Daoy (cell line): Measurements from ENCODE around the gene COTL1. TPM values are rescaled to one million over a fixed set of nuclear protein-coding genes. Genes with fewer than 3 reads are reported as not detected.
"Not testable (repeated sequence)": the region's sequence is repeated elsewhere in the genome, so short reads cannot be mapped to it uniquely, and the experiment has no call there.

Source experiments
- DNase-seq: peaks from one replicate; pipeline ENCODE4 v3.0.0-alpha.2; 2015; ENCODE audit warnings: low read depth
- total RNA-seq: library from RNA; depleted of rRNA; stranded (reverse); fragments of >200 nt; shearing (Covaris generic); gene quantifications from 2 replicates; pipeline ENCODE4 v1.2.3, GENCODE V29; 2014

COTL1 gene
- total RNA-seq, 1 experiment from 2014 or later = 128 TPM

DNA sequence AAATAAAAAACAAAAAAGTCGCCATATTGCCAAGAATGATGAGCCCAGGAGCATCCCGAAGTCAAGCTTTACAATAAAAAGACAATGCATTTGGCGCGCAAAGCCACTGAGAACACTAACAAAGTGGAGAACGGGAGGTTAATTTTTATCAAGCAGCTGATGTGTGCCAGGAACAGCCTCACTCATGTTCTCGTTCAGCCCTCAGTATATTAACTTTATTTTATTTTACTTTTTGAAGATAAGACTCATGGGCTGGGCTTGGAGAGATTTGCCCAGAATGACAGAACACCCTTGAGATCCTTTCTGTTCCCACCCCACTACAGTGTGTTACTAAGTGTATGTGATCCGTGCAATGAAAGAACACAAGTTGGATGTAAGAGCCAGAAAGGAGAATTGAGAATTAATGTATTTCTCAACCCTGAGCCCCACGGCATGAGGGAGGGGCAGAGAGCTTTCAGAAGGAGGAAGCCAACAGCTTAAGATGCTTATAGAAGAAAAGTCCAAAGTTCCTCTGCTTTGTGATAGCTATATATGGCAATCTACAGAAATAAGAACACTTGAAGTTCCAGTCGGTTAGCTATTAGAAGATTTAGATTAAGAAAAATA is 48.4 kb downstream of the COTL1 start:
- no peak for DNase-seq

DNA sequence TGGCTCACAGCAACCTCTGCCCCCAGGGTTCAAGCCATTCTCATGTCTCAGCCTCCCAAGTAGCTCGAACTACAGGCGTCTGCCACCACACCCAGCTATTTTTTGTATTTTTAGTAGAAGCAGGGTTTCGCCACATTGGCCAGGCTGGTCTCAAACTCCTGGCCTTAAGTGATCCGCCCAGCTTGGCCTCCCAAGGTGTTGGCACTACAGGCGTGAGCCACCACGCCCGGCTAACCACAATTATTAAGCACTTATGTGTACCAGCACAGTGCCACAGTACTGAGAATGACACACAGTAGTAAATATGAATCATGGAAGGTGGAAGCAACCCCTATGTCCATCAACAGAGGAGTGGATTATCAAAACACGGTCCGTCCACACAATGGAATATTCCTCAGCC is 49.8 kb downstream of the COTL1 start:
- no peak for DNase-seq

DNA sequence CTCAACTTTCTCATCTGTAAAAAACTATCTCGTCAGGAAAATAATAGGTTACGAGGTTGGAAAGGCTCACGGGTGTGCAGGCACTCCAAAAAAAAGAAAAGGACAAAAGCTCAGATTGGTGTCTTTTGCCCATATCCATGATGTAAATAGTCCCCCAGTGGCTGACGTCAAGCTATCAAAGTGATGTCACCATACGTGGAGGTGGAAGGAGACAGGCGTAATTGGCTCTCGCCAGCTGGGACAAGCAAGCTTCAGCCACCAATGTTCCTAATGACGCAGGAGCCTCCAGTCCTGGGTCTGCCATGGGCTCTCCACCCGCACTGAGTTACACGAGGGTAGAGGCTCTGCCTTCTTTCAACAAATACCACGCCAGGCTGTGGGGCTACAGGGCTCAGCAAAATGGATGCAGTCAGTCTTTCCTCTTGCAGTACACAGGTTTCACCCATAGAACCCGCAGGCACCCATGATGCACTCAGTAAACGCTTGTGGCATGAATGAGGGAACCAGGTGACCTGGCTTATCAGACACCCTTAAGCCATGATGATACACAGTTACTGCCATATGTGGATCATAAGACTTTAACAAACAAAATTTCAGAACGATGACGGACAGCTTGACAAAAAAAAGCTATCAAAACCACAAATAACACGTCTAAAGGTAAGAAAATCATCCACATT is 50.5 kb downstream of the COTL1 start:
- no peak for DNase-seq

DNA sequence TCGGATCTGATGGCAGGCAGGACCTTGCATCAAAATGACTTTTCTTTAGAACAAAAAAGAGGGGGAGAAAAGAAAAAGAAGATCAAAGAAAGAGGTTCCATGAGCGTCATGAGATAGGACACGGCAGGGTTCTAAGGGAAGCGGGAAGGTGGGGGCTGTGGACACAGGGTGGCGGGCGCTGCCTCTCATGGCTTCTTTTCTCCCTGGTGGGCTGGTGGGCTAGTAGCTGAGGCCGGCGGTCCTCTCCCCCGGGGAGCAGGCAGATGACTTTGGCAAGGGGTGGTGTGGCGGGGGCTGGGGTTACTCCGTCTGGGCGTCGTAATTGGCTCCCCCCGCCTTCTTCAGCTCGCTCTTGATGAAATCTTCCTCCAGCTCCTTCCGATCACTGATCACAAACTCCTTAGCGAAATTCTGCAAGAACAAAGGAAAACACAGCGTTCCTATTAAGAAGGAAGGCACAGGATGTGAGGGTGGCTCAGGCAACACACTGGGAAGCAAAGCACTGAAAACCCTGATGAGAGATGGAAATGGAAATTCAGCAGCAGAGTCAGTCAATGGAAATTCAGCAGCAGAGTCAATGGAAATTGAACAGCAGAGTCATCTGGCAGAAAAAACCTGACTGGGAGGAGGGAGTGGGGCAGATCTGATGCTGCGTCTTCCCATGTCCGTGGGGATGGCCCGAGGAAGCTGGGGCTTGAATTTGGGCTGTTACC is 51.2 kb downstream of the COTL1 start:
- DNase-seq = no peak

DNA sequence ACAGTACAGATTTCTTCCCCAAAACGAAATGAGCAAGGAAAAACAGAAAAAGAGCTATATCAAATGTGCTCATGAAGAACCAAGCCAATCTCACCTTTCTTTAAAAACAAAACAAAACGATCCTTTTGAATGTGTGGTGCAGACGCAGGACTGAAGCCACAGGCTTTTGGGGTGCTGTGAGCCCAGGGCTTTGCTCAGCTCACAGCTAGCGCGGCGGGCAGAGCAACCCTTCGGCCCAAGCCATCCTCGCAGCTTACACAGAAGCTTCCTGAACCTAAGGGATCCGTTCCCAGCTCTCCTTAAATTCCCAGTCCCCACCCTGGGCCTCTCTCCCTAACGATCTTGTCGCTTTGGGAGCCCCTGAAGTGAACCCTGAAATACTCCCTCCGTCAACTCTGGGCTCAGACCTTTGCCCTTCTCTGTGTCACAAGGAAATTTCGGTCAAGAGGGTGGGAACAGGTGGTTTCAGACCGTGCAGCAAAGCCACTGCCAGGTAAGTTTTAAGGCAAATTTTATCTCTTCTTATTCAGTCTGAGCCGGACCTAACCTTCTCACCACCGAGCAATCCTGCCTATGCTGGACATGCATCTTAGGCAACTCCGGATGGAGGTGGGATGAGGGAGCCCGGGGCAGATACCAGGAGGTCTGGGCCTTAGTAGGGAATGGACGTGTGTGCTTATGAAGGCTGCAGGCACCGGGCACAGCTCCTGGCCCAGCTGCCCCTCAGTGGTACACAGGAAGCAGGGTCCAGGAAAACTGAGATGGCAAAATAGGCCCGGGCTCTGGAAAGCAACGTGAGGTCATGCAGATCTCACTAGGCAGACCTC is 52.0 kb downstream of the COTL1 start:
- DNase-seq = no peak

DNA sequence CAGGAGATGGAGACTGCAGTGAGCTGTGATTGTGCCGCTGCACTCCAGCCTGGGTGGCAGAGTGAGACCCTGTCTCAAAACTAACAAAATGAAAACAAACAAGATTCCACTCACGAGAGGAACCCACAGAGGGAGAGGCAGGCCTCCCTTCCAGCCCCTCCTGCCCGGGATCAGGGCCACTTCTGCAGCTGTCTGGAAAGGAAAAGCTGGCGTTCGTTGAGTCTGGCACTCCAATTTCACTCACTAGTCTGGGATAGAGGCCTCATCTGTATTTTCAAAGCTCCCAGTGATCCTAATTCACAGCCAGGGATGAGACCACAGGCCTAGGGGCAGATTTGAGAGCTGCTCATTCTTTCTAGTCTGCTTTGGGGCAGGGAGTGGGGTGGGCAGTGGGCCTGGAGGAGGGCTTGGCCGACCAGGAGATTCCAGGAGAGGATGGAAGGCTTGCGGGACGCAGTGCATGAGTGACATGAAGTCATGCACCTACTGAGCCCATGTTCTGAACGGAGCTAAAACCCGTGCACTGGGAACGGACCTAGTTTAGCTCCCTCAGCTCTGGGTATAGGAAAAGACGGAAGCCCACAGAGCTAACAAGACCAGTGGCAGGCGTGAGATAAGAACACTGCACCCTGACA is 54.0 kb downstream of the COTL1 start:
- no peak for DNase-seq

DNA sequence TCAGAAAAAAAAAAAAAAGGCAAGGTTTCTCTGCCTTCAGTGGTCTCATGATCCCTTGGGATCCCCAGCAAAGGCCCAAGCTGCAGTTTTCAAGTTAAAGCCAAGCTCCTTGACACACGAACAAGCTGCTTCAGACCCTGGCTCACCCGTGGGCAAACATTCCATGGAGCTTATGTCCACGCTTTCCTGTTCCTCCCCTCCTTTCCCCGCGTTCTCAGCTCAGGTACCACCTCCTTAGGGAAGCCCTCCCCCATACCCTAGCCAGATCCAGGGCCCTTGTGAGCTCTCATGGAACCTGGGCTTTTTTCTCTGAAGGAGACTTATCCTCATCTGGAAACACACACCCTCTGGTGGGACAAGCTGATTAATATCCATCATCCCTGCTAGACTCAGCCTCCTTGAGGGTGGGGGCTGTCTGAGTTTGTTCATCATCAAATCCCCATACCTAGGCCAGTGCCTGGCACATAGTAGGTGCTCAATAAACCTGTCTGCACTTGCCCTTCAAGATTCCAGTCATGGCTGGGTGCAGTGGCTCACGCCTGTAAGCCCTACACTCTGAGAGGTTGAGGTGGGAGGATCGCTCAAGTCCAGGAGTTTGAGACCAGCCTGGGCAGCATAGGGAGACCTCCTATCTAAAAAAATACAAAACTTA is 54.7 kb downstream of the COTL1 start:
- no peak for DNase-seq

DNA sequence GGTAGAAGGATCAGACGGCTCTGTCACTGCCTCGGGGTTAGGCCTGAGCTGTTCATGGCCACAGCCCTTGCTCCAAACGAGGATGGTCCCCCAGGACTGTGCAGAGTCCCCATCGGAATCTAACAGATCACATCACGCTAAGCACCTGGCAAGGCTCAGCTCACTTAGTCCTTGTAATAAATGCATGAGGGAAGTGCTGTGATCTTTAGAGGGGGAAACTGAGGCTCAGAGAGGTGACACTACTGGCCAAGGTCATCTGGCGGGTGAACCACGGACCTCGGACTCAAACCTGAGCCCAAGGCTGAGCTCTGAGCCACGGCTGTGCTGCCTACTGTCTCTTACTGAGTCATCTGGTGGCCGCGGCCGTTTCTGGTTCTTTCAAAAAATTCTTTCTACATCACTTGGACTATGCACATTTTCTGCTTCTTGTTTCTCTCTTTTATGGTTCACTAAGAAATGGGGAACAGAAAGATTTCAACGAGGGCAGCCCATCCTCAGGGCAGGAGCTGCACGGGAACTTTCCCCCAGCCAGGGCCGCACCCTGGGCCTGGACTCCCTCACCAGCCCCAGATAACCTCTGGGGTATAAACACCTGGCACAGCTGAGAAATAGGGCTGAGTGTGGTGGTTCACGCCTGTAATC is 55.6 kb downstream of the COTL1 start:
- no peak for DNase-seq

DNA sequence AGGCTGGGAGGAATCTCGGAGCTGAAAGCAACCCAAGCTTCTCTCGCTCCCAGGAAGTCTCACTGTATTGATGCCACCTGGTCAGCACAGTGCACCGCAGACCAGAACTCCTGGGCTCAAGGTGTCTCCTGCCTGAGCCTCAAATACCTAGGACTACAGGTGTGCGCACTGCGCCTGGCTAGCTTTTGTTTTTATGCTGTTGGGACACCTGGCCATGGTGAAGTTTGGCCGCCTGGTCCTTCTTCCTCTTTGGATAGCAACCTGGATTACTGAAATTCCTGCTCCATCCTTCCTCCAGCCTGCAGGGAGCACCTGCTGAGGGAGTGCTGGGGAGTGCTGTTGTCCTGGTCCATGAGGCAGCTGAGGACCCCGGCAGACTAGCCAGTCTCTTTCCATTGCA is 56.6 kb downstream of the COTL1 start:
- no peak for DNase-seq

DNA sequence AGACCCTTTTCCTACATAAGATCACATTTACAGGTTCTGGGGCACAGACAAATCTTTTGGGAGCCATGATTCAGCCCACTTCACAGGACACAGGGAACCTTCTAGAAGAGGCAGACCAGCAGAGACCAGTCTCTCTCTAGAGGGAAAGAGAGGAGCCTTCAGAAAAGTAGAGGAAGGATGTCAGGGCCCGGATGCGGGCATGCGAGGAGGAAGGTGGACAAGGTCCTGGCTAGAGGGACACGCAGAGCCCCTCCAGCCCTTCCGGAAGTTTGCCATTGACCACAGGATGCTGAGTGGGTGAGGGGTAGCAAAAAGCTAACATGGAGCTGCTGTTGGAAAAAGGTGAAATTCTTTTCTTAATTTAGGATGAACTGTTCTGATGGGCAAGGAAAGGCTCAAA is 57.6 kb downstream of the COTL1 start:
- no peak for DNase-seq

DNA sequence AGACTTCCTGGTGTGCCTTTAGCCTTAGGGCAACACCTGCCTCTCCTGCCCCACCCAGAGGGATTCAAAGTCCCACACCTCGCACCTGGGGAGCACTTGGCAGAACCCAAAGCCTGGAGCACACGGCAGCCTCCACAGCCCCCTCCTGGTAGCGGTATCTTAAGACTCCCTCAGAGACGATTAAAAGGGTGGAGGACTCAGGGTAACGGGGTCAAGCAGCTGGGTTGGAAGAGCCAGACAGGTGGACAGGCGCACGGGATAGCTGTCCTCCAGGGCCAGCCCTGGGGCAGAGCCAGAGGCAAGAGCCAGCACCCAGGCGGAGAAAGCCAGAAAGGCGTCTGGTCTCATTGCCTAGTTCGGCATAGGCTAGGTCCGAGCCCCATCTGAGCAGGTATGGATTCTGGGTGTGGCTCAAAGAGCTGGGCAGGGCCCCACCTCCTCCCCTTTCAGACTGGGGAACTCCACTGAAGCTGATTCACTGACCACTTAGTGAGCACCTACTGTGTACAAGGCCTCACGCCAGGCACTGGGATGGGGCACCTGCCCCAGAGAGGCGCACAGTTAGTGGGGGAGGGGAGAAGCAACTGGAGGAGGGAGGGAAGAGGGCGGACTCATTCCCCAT is 58.5 kb downstream of the COTL1 start:
- DNase-seq = no peak

DNA sequence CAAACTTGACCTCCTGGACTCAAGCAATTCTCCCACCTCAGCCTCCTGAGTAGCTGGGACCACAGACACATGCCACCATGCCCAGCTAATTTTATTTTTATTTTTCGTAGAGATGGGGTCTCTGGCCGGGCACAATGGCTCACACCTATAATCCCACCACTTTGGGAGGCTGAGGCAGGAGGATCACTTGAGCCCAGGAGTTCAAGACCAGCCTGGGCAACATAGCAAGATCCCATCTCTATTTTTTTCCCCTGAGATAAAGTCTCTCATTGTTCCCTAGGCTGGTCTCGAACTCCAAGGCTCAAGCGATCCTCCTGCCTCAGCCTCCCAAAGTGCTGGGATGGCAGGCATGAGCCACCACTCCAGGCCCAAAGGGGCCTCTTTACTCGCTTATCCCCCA is 59.0 kb downstream of the COTL1 start:
- not testable (repeated sequence) for DNase-seq

DNA sequence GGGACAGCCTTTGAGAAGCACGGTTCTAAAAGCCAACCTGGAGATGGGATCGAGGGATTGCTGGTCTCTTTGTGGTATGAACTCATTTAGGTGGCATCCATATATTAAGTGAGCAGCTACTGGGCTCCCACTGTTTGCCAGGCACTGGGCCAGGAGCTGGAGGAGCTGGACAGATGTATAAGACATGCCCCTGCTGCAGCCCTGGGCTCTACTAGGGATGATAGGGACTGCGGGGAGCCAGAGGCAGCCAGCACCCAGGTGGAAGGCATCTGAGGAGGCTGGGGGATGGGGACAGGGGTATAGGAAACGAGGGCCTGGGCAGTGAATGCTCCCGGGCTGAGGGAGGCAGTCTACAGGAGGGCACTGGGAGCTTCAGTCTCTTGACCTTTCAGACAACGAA is 60.4 kb downstream of the COTL1 start:
- no peak for DNase-seq

DNA sequence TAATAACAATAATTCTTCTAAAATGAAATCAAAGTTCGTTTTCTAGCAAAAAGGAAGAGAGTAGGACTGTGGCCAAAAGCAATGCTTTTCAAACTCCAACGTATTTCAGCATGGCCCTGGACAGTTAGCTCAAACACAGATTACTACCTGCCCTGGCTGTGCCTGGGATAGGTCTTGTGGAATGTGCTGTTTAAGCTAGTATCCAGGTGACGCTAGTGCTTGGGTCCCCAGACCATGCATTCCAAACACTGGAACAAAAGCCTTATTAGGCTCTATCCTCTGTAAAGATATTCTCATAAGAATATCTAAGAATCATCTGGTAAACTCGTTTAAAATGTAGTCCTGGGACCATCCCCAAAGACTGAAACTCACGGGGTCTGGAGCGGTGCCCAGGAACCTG is 60.8 kb downstream of the COTL1 start:
- no peak for DNase-seq

DNA sequence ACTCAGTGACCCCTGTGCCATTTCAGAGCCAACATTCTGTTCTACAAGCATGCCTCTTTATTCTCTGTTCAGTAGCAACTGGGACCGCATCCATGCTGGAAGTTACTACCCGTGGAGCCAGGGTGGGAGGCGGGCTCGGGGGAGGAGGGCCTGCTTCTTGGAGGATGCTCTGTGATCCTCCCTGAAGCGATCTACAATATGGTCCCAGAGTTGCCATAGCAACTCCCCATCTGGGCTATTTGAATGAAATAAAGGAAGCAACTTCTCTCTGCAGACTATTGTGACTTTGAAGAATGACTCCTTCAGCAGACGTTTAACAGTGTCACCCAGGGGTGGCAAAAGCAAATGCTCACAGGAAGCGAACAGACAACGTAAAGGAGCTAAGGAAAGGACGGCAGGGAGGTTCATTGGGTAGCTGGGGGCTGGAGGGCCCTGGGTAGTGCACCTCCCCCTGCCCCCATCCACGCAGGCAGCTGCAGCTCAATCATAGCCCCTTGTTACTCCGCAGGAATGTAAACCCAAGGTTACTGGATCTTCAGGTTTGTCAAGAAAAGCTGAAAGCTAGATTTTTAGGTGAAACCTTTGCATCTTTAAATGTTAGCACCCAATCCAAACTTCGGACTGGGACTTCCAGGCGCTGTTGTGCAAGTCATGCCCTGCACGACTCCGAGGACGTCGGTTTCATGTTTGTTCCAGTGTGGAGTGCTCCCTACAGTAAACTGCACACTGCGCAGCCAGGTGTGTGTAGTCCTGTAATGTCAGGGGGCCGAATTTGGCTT is 62.3 kb downstream of the COTL1 start:
- DNase-seq = no peak

DNA sequence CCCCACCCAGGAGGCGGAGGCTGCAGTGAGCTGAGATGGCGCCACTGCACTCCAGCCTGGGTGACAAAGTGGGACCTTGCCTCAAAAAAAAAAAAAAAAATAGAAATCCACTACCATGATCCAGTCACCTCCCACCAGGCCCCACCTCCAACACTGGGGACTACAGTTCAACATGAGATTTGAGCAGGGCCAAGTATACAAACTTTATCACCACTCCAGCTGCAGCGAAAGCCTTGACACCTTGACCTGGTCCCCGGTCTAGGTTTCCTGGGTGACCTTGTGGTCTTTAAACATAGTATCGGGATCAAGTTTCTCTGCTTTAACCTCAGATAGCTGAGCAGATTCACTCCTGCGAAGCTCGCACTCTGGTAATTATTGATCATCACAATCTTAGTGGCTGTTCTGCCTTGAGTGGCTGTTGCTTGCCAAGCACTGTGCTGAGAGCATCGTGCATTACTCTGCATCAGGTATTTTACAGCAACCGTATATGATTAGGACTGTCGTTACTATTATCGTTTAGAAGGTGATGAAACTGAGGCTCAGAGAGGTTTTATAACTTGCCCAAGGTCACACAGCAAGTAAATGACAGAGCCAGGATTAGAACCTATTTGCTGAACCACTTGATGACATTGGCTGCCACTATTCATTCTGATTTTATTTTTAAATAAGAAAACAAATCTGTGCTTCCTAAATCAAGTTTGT is 63.1 kb downstream of the COTL1 start:
- no peak for DNase-seq

DNA sequence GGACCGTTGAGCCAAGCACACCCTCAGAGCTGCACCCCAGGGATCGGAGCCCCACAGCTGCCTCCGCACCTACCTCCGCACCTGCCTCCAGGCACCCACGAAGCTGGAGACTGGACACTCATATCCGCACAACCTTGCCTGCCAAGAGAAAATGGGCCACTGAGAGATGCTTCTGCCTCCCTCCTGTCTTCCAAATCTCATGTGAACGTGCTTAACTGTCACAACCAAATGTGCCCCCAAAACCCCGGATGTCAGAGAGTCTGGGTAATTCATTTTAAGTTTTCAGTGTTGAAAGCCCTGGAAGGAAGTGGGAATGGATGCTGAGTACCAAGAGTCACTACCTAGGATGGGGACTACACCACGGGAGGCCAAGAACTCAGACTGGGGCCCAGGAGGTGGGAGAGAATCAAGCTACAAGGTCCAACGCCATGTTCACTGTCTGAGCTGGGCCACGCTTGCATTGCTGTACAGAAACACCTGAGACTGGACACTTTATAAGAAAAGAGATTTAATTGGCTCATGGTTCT is 63.9 kb downstream of the COTL1 start:
- DNase-seq = no peak

DNA sequence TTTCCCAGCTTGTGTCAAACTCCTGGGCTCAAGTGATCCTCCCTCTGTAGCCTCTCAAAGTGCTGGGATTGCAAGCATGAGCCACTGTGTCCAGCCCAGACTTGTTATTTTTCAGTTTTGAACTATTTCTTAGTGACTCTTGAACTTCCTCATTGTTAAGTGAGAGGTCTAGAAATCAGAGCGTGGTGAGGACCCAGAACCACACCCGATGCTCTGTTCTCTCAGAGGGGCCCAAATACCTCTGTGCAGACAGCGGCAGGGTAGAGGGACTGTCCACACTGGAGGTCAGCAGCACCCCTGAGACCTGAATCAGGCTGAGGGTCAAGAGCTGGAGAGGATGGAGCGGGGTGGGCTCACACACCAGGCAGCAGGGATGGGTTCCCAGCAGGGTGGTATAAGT is 65.7 kb downstream of the COTL1 start:
- DNase-seq = no peak

DNA sequence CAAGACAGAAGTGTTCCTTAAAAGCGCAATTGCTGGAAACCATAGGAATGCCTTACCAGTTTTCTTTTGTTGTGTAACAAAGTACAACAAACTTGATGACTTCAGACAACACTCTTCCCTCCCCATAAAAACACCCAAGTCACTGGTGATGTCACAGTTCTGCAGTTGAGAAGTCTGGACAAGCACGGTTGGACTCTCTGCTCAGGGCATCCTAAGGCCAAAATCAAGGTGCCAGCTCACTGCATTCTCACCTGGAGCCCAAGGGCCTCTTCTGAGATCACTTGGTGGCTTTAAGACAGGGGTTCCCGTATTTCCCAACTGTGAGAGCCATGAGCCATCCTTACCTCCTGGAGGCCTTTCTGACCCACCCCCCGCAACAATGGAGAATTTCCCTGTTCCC is 67.8 kb downstream of the COTL1 start:
- no peak for DNase-seq
